NCI-H2171 treated with DMSO at 0.1 percent for 48 hours (cell line): Measurements from ENCODE around the gene ZBTB16.

Experiments
- DNase-seq: peaks from one replicate; lab custom pipeline; 2025; lab: John Stamatoyannopoulos, UW

ZBTB16 gene

GRCh38 chr11:114213622-114214021, 154.1 kb downstream of the ZBTB16 start:
- DNase-seq: no peak

- no peak for DNase-seq
Observed at GRCh38 chr11:114215428-114215827, 155.9 kb downstream of the ZBTB16 start.

GRCh38 chr11:114215871-114216795, 156.6 kb downstream of the ZBTB16 start:
- no peak for DNase-seq

GRCh38 chr11:114216796-114217180, 157.3 kb downstream of the ZBTB16 start:
- no peak for DNase-seq

- no peak for DNase-seq
Observed at GRCh38 chr11:114218508-114218907, 159.0 kb downstream of the ZBTB16 start.

- no peak for DNase-seq
Observed at GRCh38 chr11:114219559-114220349, 160.2 kb downstream of the ZBTB16 start.

- no peak for DNase-seq
Observed at GRCh38 chr11:114221037-114221436, 161.5 kb downstream of the ZBTB16 start.

GRCh38 chr11:114225661-114226060, 166.2 kb downstream of the ZBTB16 start:
- DNase-seq: no peak

- no peak for DNase-seq
Observed at GRCh38 chr11:114226356-114226755, 166.8 kb downstream of the ZBTB16 start.

GRCh38 chr11:114228435-114229411, 169.2 kb downstream of the ZBTB16 start:
- DNase-seq: peak; percentile 73

- DNase-seq: no peak
Observed at GRCh38 chr11:114230031-114230704, 170.7 kb downstream of the ZBTB16 start.

- no peak for DNase-seq
Observed at GRCh38 chr11:114232400-114233059, 173.0 kb downstream of the ZBTB16 start.

- DNase-seq: peak; percentile 35
Observed at GRCh38 chr11:114233755-114234154, 174.2 kb downstream of the ZBTB16 start.

GRCh38 chr11:114236829-114237228, 177.3 kb downstream of the ZBTB16 start:
- no peak for DNase-seq

GRCh38 chr11:114237321-114238280, 178.1 kb downstream of the ZBTB16 start:
- no peak for DNase-seq

- DNase-seq: no peak
Observed at GRCh38 chr11:114239753-114240161, 180.2 kb downstream of the ZBTB16 start.

- no peak for DNase-seq
Observed at GRCh38 chr11:114242032-114242431, 182.5 kb downstream of the ZBTB16 start.

- DNase-seq: peak; percentile 25
Observed at GRCh38 chr11:114243461-114244372, 184.2 kb downstream of the ZBTB16 start.
